ENCODE data around the gene CITED1.

The CITED1 gene

DNA sequence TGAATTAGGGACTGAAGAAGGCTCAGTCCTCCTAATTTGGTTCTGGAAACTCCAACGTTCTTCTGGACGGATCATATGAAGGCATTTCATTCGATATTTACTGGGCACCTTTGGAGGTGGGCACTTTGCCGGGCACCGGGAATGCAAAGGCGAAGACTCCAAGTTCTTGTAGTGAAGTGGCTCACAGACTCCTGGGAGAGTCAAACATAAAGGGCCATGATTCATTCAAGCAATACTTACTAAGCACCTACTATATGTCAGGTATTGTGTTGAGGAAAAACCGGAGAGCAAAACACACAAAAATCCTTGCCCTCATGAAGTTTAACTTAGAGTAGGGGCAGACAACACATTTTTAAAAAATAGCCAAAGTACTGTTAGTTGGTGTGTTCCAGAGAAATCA lies 49.9 kb downstream of the CITED1 start:
- DNase-seq (ENCODE audit: insufficient read length, low spot score) (no peak), FAIRE-seq (no peak)
- TF ChIP-seq, protein P1, sequence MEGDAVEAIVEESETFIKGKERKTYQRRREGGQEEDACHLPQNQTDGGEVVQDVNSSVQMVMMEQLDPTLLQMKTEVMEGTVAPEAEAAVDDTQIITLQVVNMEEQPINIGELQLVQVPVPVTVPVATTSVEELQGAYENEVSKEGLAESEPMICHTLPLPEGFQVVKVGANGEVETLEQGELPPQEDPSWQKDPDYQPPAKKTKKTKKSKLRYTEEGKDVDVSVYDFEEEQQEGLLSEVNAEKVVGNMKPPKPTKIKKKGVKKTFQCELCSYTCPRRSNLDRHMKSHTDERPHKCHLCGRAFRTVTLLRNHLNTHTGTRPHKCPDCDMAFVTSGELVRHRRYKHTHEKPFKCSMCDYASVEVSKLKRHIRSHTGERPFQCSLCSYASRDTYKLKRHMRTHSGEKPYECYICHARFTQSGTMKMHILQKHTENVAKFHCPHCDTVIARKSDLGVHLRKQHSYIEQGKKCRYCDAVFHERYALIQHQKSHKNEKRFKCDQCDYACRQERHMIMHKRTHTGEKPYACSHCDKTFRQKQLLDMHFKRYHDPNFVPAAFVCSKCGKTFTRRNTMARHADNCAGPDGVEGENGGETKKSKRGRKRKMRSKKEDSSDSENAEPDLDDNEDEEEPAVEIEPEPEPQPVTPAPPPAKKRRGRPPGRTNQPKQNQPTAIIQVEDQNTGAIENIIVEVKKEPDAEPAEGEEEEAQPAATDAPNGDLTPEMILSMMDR (IDR thresholded peaks at IDR 0.05; ENCODE audit: insufficient read depth, missing control alignments), result no peak

DNA sequence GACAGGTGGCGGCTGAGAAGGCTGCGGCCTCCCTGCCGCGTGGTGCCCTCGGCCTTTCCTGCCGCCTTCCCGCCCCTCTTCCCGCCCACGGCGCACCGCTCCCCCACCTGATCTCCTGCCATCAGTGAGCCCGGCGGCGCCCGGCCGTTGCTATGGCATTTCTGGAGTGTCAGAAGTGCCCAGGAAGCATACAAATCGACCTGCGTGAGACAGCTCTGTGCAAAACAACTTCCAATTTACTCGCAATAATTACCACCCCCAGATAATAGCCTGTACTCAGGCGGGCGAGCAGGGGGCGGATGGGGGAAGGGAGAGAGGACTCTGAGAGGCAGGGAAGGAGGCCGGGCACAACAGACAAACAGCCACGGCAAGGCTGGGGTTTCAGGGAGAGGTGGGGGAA lies 50.3 kb downstream of the CITED1 start:
- no peak for FAIRE-seq
- TF ChIP-seq, protein P1 (IDR thresholded peaks at IDR 0.05; ENCODE audit: insufficient read depth, missing control alignments), result no peak

DNA sequence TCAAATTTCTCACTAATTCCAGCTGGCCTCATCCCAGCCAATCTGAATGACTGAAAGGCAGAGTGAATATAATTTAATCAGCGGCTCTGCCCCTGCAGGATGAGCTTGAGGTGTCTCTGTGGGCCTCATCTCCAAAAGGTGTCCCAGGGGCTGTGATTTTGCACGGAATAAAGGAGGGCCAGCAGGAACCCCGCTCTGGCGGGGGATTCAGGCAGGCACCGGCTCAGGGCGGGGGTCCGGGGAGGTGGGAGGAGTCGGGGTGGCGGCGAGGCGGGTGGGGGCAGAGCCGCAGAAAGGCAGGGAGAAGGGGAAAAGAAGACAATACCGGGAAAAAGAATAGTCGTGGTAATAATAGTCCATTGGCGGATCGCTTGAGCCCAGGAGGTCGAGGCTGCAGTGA lies 50.9 kb downstream of the CITED1 start:
- TF ChIP-seq, protein P1 (IDR thresholded peaks at IDR 0.05; ENCODE audit: insufficient read depth, missing control alignments), result no peak
- no peak for DNase-seq (ENCODE audit: insufficient read length, low spot score)
- no peak for FAIRE-seq

More for the DNA sequence above, 50.3 kb downstream of the CITED1 start:
- DNase-seq (ENCODE audit: insufficient read length, low spot score), result no peak

DNA sequence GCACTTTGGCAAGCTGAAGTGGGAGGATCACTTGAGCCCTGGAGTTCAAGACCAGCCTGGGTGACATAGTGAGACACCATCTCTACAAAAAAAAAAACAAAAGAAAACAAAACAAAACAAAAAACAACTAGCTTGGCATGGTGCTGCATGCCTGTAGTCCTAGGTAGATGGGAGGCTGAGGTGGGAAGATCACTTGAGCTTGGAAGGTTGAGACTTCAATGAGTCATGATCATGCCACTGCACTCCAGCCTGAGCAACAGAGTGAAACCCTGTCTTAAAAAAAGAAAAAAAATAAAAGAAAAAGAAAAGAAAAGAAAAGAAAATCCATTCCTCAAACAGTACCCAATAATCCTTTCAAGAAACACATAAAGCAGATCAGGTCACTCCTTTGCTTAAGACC lies 52.0 kb downstream of the CITED1 start:
- FAIRE-seq (no peak), DNase-seq (ENCODE audit: insufficient read length, low spot score) (no peak)
- TF ChIP-seq, protein P1 (IDR thresholded peaks at IDR 0.05; ENCODE audit: insufficient read depth, missing control alignments), result no peak
